Fibroblast of skin of left biceps (primary cell): ENCODE results near the gene PPP1R1A.

Source experiments
- DNase-seq, 2 experiments: peaks; one replicate each; pipeline ENCODE4 v3.0.0-alpha.2; 2013; ENCODE audit warnings: low read depth in 2 of 2

The PPP1R1A gene

GRCh38 chr12:54535474-54535873 is 53.0 kb downstream of the PPP1R1A start:
- DNase-seq = no peak

- DNase-seq = no peak
Measured at GRCh38 chr12:54529581-54529980, 58.9 kb downstream of the PPP1R1A start.
